ENCODE measurements around the gene RABGAP1L.
A peak's percentile ranks its signal among the peaks of the same experiment; 100 is the strongest.
"Not testable (repeated sequence)": the region's sequence is repeated elsewhere in the genome, so short reads cannot be mapped to it uniquely, and the experiment has no call there.

Gene RABGAP1L

GRCh38 chr1:174198202-174198601 is 38.9 kb downstream of the RABGAP1L start:
- DNase-seq (ENCODE audit: low spot score) = no peak

DNA sequence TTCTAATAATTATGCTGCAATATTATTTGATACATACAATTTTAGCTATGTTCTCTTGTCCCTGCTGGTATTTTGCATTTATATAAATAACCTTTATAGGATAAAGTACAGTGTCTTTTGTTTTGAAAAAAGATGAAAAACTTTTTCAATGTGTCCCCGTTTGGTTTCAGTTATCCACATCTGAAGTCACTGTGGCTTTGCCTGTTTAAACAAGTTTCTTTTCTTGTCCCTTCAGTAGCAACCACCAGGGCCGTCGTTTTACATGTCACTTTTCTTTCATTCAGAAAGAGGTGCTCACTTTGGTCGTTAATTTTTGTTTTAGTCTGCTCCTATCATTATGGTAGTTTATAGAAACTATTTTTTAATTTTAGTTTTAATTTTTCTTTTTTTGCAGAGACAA is 41.4 kb downstream of the RABGAP1L start:
- no peak for DNase-seq (ENCODE audit: low spot score)

DNA sequence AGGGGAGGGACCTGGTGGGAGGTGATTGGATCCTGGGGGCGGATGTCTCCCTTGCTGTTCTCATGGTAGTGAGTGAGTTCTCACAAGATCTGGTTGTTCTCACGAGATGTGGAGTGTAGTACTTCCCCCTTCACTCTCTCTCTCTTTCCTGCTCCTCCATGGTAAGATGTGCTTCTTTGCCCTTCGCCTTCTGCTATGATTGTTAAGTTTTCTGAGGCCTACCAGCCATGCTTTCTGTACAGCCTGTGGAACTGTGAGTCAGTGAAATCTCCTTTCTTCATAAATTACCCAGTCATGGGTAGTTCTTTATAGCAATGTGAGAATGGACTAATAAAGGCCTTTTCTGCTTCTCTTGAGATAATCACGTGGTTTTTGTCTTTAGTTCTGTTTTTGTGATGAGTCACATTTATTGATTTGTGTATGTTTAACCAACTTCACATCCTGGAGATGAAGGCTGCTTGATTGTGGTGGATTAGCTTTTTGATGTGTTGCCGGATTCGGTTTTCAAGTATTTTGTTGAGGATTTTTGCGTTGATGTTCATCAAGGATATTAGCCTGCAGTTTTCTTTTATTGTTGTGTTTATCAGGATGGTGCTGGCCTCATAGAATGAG is 45.5 kb downstream of the RABGAP1L start:
- no peak for DNase-seq (ENCODE audit: low spot score)

- no peak for DNase-seq (ENCODE audit: low spot score)
Measured at GRCh38 chr1:174206148-174206836, 47.0 kb downstream of the RABGAP1L start.

GRCh38 chr1:174209347-174210187 is 50.2 kb downstream of the RABGAP1L start:
- DNase-seq (ENCODE audit: low spot score) = no peak

DNA sequence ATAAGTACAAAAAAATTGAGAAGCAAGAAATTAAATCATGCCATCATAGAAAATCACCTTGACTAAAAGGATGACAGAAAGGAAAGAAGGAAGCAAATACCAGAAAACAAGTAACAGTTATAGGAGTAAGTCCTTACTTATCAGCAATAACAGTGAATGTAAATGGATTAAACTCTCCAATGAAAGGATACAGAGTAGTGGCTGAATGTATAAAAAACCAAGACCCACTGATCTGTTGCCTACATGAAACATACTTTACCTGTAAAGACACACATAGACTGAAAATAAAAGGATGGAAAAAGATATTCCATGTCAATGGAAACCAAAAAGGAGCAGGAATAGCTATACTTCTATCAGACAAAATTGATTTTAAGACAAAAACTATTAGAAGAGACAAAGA is 52.2 kb downstream of the RABGAP1L start:
- no peak for DNase-seq (ENCODE audit: low spot score)

DNA sequence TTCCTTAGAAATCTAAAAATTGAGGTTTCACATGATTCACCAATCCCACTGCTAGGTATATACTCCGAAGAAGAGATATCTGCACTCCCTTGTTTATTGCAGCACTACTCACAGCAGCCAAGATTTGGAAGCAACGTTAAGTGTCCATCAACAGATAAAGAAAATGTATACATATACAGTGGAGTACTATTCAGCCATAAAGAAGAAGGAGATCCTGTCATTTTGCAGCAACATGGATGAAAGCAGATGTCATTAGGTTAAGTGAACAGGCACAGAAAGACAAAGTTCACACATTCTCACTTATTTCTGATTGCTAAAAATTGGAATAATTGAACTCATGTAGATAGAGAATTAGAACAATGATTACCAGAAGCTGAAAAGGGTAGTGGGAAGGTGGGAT is 56.4 kb downstream of the RABGAP1L start:
- DNase-seq (ENCODE audit: low spot score) = no peak

DNA sequence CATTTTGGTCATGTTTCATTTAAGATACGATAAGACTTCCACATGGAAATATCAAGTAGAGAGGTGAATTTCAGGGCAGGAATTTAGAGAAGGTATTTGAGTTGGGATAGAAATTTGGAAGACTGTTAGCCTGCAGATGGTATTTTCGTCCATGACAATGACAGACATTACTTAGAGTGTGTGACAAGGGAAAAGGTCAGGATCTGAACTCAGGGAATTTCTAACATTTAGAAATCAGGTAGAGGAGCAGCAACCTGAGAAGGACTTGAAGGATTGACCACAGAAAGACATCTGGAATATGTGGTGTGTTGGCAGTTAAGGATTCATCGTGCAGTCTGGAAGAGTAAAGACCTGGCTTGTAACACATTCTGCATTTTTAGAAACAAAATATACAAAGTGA is 57.9 kb downstream of the RABGAP1L start:
- DNase-seq (ENCODE audit: low spot score) = no peak

DNA sequence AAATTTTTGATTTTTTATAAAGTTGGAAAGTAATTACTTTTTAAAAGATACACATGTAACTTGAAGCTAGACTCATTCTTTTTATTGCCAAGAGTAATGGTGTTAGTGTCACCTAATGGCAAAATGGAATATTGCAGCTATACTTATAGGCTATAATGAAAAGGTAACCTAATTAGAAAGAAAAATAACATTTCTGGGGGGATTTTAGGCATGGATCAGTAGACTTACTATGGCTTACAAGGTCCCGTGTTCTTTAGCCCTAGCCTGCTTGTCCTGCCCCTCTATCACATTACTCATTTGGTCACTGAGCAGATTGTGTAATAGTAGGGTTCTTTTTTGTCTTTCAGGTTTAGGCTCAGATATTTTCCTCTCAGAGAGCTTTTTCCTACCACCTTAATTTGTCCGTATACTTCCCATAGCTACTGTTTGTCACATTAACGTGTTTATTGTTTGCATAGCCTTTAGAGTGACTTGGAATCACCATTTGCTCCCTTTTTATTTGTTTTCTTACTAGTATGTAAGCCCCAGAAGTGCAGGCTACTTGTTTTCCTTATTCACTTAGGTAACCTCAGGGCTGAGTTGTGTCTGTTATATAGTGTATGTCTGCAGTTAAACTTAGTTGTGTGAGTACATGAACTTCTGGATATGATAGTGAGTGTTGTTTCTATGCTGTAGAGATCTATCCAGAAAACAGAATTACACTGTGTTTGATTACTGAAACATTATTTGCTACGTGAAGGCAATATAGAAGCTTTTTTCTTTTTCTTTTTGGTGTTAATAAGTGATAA is 58.7 kb downstream of the RABGAP1L start:
- DNase-seq (ENCODE audit: low spot score) = peak; percentile 24

- no peak for DNase-seq (ENCODE audit: low spot score)
Measured at GRCh38 chr1:174218983-174219382, 59.7 kb downstream of the RABGAP1L start.

DNA sequence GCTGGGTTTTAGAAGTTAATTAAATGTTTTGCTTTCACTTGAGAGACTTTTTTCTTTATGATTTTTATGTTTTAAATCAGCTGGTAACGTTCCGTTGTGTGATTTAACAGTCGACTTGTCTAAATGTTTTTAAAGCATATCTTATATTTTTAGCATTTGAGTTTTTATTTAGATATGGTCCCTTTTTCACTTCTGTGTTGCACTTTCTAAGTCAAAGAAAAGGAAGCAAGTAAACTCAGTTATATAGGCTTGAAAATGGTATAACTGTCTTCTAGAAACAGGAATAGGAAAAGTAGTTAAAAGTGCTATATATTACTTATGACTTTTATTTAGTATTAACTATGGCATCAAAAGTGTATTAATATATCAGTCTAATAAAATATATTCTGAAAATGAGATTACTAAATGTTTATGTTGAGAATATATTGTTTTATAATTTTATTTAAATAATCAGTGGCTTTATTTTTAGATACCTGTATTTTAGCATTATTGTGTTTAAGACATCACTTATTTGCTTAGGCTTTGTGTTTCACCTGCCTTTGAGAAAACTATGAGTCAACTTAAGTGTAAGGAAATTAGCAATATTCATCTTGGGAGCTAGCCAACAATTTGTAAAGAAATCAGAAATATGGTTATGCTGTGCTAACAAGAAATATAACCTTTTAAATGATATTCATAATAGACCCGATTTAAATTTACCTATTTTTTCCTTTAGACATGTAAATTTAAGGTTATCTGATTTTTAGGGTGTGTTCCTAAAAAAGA is 60.5 kb downstream of the RABGAP1L start:
- DNase-seq (ENCODE audit: low spot score) = peak; percentile 12

- DNase-seq (ENCODE audit: low spot score) = no peak
Measured at GRCh38 chr1:174221681-174222080, 62.4 kb downstream of the RABGAP1L start.

- no peak for DNase-seq (ENCODE audit: low spot score)
Measured at GRCh38 chr1:174222166-174222949, 63.0 kb downstream of the RABGAP1L start.

DNA sequence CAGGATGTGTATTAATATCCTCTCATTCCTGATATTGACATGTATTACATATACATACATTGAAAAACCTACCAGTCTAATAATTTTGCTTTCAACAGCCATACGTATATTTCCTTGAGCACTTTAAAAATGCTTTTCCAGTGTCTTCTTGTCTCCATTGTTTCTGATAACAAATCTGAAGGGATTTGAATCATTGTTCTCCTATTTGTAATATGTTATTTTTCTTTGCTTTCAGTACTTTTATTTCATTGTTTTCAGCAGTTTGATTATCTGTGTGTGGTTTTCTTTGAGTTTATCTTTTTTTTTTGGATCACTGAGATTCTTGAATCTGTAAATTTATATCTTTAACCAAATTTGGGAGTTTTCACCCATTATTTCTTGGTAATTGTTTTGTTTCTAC is 65.3 kb downstream of the RABGAP1L start:
- no peak for DNase-seq (ENCODE audit: low spot score)

DNA sequence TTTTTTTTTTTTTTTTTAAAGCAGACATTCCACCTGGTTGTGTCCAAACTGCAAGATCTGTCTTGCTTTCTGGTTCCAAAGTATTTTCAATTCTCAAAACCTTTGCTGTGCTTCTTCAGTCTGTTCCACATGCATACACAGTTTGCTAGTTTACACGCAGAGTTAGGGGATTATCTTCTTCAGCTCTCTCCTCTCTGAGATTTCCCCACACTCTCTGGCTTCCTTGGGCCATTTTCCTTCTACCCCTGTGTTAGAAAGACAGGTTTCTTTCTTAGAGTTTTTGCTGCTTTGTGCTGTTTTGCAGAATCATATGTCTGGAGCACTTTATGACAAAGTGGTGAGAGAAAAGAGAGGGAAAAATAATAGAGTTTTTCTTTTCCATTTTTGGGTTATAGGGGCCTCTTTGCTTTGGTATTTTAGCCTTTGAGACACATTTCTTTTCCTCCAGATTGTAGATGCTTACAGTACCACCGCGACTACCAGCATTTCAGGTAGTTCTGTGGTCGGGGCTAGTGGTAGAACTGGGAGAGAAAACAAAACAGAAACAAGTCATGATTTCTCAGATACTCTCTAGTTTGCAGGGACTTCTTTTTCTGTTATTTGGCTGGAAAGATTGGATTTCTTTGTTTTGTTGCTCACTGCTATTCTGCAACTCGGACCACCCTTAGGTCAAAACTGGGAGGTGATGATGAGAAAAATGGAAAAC is 66.3 kb downstream of the RABGAP1L start:
- DNase-seq (ENCODE audit: low spot score) = no peak

DNA sequence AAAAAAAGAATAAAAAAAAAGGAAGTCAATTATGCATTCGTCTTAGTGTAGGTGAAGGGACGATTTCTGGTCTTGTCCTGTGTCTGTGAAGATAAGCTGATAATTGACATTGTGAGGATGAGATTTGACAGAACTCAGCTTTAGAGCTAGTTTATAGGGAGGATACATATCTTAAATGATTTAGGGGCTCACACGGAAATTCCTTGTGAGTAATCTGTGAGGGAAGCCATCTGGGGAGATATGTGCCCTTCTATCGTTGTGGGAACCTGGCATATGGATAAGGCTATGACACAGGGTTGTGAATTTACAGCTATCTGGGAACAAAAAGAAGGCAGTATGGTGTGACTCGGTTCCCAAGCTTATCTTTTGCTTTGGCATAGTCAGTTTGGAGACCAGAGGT is 71.1 kb downstream of the RABGAP1L start:
- no peak for DNase-seq (ENCODE audit: low spot score)

DNA sequence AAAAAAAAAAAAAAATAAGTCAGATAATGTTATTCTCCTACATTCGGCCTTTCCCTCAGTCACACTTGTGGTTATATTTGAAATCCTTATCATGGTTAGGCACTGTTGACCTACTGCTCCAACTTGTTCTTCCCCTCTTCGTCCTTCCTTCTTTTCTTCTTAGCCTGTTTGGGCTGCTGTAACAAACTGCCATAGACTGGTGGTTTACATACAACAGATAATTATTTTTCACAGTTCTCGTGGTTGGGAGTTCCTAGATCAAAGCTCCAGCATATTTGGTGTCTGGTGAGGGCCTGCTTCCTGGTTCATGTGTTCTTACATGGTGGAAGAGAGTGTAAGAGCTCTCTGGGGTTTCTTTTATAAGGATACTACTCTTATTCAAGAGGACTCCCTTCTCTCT is 73.4 kb downstream of the RABGAP1L start:
- no peak for DNase-seq (ENCODE audit: low spot score)

DNA sequence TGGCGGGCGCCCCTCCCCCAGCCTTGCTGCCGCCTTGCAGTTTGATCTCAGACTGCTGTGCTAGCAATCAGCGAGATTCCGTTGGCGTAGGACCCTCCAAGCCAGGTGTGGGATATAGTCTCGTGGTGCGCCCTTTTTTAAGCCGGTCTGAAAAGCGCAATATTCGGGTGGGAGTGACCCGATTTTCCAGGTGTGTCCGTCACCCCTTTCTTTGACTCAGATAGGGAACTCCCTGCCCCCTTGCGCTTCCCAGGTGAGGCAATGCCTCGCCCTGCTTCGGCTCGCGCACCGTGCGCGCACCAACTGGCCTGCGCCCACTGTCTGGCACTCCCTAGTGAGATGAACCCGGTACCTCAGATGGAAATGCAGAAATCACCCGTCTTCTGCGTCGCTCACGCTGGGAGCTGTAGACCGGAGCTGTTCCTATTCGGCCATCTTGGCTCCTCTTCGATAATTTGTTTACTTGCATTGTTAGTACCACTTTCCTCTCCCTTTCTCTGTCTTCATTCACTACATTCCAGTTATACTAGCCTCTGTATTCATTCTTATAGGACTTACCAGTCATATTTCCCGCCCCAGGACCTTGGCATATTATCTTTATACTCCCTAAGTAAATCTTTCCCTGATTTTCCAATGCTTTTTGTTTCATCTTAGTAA is 79.7 kb downstream of the RABGAP1L start:
- not testable (repeated sequence) for DNase-seq (ENCODE audit: low spot score)

DNA sequence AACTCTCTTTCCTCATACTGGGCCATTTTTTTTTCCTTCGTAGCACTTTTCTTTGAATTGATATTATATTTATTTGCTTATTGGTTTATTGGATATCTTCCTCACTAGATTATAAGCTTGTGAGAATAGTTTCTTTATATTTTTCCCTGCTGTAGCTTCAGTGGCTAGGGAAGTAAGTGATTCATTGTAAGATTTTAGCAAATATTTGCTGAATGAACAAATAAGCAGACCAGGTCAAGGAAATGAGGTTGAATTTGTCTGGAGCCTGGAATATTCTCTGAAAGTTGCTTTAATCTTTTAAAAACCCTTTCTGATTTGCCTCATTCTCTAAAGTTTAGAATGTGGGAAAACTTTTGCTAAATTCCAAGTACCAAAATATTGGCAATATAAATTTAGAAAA is 80.2 kb downstream of the RABGAP1L start:
- DNase-seq (ENCODE audit: low spot score) = no peak

- DNase-seq (ENCODE audit: low spot score) = no peak
Measured at GRCh38 chr1:174242856-174243255, 83.5 kb downstream of the RABGAP1L start.

Measured in germinal center (tissue), 1 donor.